Measurements from ENCODE around the gene ENOX2.

The ENOX2 gene

GRCh38 chrX:130896026-130896425 is 7.0 kb downstream of the ENOX2 start:
- no peak for DNase-seq (ENCODE audit: low read depth)
- TF ChIP-seq, protein P1, sequence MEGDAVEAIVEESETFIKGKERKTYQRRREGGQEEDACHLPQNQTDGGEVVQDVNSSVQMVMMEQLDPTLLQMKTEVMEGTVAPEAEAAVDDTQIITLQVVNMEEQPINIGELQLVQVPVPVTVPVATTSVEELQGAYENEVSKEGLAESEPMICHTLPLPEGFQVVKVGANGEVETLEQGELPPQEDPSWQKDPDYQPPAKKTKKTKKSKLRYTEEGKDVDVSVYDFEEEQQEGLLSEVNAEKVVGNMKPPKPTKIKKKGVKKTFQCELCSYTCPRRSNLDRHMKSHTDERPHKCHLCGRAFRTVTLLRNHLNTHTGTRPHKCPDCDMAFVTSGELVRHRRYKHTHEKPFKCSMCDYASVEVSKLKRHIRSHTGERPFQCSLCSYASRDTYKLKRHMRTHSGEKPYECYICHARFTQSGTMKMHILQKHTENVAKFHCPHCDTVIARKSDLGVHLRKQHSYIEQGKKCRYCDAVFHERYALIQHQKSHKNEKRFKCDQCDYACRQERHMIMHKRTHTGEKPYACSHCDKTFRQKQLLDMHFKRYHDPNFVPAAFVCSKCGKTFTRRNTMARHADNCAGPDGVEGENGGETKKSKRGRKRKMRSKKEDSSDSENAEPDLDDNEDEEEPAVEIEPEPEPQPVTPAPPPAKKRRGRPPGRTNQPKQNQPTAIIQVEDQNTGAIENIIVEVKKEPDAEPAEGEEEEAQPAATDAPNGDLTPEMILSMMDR (IDR thresholded peaks at IDR 0.05; ENCODE audit: control insufficient read depth, extremely low read depth, insufficient read depth): no peak
- no peak overlapping the region for H3K4me3 ChIP-seq (ENCODE audit: low read depth, low read length)

- no peak overlapping the region for H3K4me3 ChIP-seq (ENCODE audit: low read depth, low read length)
- TF ChIP-seq, protein P1 (IDR thresholded peaks at IDR 0.05; ENCODE audit: control insufficient read depth, extremely low read depth, insufficient read depth): no peak
- DNase-seq (ENCODE audit: low read depth): no peak
These were observed 7.7 kb downstream of the ENOX2 start for GRCh38 chrX:130895299-130895698.

- no peak overlapping the region for H3K4me3 ChIP-seq (ENCODE audit: low read depth, low read length)
- TF ChIP-seq, protein P1 (IDR thresholded peaks at IDR 0.05; ENCODE audit: control insufficient read depth, extremely low read depth, insufficient read depth): no peak
- no peak for DNase-seq (ENCODE audit: low read depth)
These were observed 9.5 kb downstream of the ENOX2 start for GRCh38 chrX:130893356-130894085.

- no peak overlapping the region for H3K4me3 ChIP-seq (ENCODE audit: low read depth, low read length)
- TF ChIP-seq, protein P1 (IDR thresholded peaks at IDR 0.05; ENCODE audit: control insufficient read depth, extremely low read depth, insufficient read depth): no peak
- DNase-seq (ENCODE audit: low read depth): no peak
These were observed 15.6 kb downstream of the ENOX2 start for GRCh38 chrX:130887376-130887775.

DNA sequence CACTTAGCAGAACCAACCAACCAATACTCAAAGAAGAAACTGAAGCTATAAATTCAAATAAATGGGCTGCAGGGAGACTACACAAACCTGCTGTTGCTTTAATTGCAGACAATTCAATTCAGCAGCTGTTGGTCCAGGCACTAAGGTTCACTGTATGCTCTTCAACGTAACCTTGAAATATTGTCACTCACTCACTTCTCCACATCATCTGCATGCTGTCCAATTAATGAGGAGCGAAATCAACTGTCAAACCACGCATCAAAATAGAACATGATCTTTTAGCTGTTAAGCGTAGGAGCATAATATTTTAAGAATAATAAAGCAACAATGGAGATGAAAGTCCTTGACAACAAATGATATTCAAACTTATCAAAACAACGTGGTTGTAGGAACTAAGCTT is 17.0 kb downstream of the ENOX2 start:
- no peak for DNase-seq (ENCODE audit: low read depth)
- TF ChIP-seq, protein P1 (IDR thresholded peaks at IDR 0.05; ENCODE audit: control insufficient read depth, extremely low read depth, insufficient read depth): no peak
- no peak overlapping the region for H3K4me3 ChIP-seq (ENCODE audit: low read depth, low read length)

DNA sequence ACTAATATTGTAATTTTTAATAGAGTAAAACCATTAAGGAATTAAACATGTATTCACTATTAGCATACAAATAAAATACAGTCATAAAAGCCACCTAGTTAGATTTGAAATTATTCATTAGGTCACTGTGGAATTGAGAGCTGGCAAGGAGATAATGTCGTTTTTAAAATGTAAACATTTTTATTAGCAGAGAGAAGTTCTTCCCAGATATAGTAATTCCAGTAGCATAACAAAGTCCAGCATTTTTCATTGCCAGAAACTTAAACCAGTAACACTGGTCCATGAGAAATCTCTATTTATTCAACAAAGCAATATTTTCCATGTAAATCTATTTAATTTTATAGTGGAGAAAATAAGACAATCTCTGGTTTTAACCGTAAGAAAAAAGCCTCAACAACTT is 17.5 kb downstream of the ENOX2 start:
- DNase-seq (ENCODE audit: low read depth): peak; percentile 70
- TF ChIP-seq, protein P1 (IDR thresholded peaks at IDR 0.05; ENCODE audit: control insufficient read depth, extremely low read depth, insufficient read depth): no peak
- H3K4me3 ChIP-seq (ENCODE audit: low read depth, low read length): no peak overlapping the region

- no peak overlapping the region for H3K4me3 ChIP-seq (ENCODE audit: low read depth, low read length)
- DNase-seq (ENCODE audit: low read depth): no peak
- TF ChIP-seq, protein P1 (IDR thresholded peaks at IDR 0.05; ENCODE audit: control insufficient read depth, extremely low read depth, insufficient read depth): no peak
These were observed 18.4 kb downstream of the ENOX2 start for GRCh38 chrX:130884627-130885026.
